Calu3 (cell line): ENCODE data around the gene USP7. TPM values are rescaled to one million over a fixed set of nuclear protein-coding genes. Genes with fewer than 3 reads are reported as not detected.

ENCODE experiments used
- Bru-seq: library from RNA; stranded (reverse); fragments of 400-500 nt; gene quantifications from one replicate; lab custom pipeline; 2021; lab: Mats Ljungman, UMichigan
- BruChase-seq, 2 experiments: library from RNA; stranded (reverse); fragments of 400-500 nt; gene quantifications; one replicate each; lab custom pipeline; 2021; lab: Mats Ljungman, UMichigan
- BruUV-seq: library from RNA; stranded (reverse); fragments of 400-500 nt; replicated peaks from 2 replicates; lab custom pipeline; 2021; lab: Mats Ljungman, UMichigan
- CTCF ChIA-PET: fragments of 300-600 bp; sonication (Branson Sonifier 250); formaldehyde crosslinking; loops from one replicate; lab custom pipeline; 2022; ENCODE audit warnings: antibody characterized with exemption; lab: Charles Lee
- DNase-seq: peaks from one replicate; pipeline ENCODE4 v3.0.0; 2022
- H3K27ac Mint-ChIP-seq: one replicate; pipeline ENCODE4 v1.8.0; 2022; ENCODE audit warnings: mixed read lengths; ENCODE audit not compliant: unreplicated experiment
- H3K27me3 Mint-ChIP-seq: one replicate; pipeline ENCODE4 v1.8.0; 2022; ENCODE audit warnings: mixed read lengths; ENCODE audit not compliant: unreplicated experiment
- H3K36me3 Mint-ChIP-seq: one replicate; pipeline ENCODE4 v1.8.0; 2022; ENCODE audit warnings: mild to moderate bottlenecking, moderate library complexity, mixed read lengths; ENCODE audit not compliant: insufficient read depth, unreplicated experiment
- H3K4me1 Mint-ChIP-seq: one replicate; pipeline ENCODE4 v1.8.0; 2022; ENCODE audit warnings: mild to moderate bottlenecking, low read depth, mixed read lengths; ENCODE audit not compliant: unreplicated experiment
- H3K4me3 Mint-ChIP-seq: one replicate; pipeline ENCODE4 v1.8.0; 2022; ENCODE audit warnings: mild to moderate bottlenecking, low read depth, moderate library complexity, mixed read lengths; ENCODE audit not compliant: unreplicated experiment
- H3K9me3 Mint-ChIP-seq: one replicate; pipeline ENCODE4 v1.8.0; 2022; ENCODE audit warnings: low read depth, mixed read lengths; ENCODE audit not compliant: unreplicated experiment
- intact Hi-C: fragments of 100-400 bp; cut with micrococcal nuclease; formaldehyde crosslinking; loops from one replicate; pipeline ENCODE4 v1.10.0; 2022; ENCODE audit not compliant: unreplicated experiment
- long read RNA-seq: library from polyadenylated mRNA; stranded (forward); transcript quantifications from one replicate; pipeline ENCODE4 v2.0.0, GENCODE V29; 2022
- total RNA-seq: library from RNA; stranded (reverse); gene quantifications from 2 replicates; pipeline ENCODE4 v1.2.3, GENCODE V29; 2022
- TF ChIP-seq, protein P1 (sequence below): fragments of 200-600 bp; IDR thresholded peaks from one replicate; pipeline ENCODE4 v1.8.0; 2022; ENCODE audit warnings: antibody characterized with exemption; ENCODE audit not compliant: unreplicated experiment

The USP7 gene
- total RNA-seq: 126 and 165 TPM in 2 replicates
- Bru-seq, nascent RNA: percentile 93 among the genes with signal in this experiment
- percentile 94 among the genes with signal in this experiment for BruChase-seq, experiment 1, labeled RNA remaining after a 6-hour chase
- percentile 92 among the genes with signal in this experiment for BruChase-seq, experiment 2, labeled RNA remaining after a 2-hour chase
- long read RNA-seq, full-length matches to known transcripts: 32 of 60 reads
- long read RNA-seq, partial matches to known transcripts: 12 of 60 reads
- long read RNA-seq, other reads (novel, unspliced or antisense): 16 of 60 reads

DNA sequence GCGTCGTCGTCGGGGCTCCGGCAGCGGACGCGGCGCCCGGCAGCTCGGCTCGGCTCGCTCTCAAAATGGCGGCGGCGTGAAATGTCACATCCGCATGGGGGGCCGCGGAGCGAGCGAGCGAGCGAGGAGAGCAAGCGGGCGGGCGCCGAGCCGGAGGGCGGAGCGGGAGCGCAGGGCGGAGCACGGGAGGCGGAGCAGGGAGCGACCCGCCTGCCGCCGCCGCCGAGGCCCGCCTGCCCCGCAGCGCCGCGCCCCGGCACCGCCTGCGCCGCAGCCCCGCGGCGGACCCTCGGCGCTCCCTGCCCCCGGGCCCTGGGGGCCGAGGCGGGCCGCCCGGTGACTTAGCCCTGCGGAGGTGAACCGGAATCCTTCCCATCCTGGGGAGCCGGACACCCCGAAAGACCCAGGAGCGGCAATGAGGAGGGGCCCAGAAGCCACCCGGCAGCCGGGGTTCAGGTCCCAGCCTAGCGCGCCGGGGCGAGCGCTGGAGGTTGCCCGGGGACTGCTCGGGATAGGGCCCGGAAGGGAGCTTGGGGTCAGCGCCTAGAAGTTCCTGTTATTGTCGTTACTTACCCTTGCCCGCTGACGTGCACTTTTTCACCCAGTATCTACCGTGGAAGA is at the start of gene USP7:
USP7 (minus strand) TSS at position 86 of the 621 bp plus-strand sequence. CDS start 621 bp downstream, outside the sequence.
- TF ChIP-seq, protein P1, sequence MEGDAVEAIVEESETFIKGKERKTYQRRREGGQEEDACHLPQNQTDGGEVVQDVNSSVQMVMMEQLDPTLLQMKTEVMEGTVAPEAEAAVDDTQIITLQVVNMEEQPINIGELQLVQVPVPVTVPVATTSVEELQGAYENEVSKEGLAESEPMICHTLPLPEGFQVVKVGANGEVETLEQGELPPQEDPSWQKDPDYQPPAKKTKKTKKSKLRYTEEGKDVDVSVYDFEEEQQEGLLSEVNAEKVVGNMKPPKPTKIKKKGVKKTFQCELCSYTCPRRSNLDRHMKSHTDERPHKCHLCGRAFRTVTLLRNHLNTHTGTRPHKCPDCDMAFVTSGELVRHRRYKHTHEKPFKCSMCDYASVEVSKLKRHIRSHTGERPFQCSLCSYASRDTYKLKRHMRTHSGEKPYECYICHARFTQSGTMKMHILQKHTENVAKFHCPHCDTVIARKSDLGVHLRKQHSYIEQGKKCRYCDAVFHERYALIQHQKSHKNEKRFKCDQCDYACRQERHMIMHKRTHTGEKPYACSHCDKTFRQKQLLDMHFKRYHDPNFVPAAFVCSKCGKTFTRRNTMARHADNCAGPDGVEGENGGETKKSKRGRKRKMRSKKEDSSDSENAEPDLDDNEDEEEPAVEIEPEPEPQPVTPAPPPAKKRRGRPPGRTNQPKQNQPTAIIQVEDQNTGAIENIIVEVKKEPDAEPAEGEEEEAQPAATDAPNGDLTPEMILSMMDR: no peak
- BruUV-seq: no TSS peak
- no peaks in the 10 kb centered on the region for H3K9me3 Mint-ChIP-seq
- H3K27ac Mint-ChIP-seq: peak within 1 kb of the TSS; percentile 86
- peak within 1 kb of the TSS; percentile 99 for H3K4me3 Mint-ChIP-seq
- peaks cover 34% of the 10 kb centered on the region for H3K4me1 Mint-ChIP-seq
- no peaks in the 10 kb centered on the region for H3K27me3 Mint-ChIP-seq
- intact Hi-C loops: loop anchor here (5.0 to 10.0 kb wide), 2 partner anchors 52 to 131 kb away; partner anchors contain the start of gene HAPSTR1
- CTCF ChIA-PET: interaction anchor here (0.5 to 0.6 kb wide), 2 partner anchors 127 to 843 kb away, joined by 7 to 8 read pairs; no protein-coding TSS in a partner anchor
- peak; percentile 97 for DNase-seq
- H3K36me3 Mint-ChIP-seq: peaks cover 39% of the 10 kb centered on the region

DNA sequence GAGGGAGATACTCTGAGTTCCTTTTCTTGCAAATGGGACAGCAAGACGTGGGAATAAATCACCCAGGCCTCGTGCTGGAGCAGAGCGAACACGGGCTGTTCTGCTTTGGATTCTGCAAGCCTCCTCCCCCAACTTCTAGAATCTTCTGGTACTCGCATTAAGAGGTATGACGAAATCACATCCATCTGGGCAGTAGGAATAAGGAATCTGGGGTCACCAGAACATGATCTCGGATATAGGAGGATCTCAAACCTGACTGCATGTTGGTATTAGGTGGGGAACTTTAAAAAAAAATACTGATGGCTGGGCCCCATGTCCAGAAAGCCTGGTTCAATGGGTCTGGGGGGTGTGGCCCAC is 49.8 kb upstream of the USP7 start:
- no peaks in the 10 kb centered on the region for H3K4me1 Mint-ChIP-seq
- H3K4me3 Mint-ChIP-seq: no peak overlapping the region
- H3K9me3 Mint-ChIP-seq: peaks cover 5% of the 10 kb centered on the region
- no peak for DNase-seq
- no peak overlapping the region for H3K27ac Mint-ChIP-seq
- H3K36me3 Mint-ChIP-seq: no peaks in the 10 kb centered on the region
- TF ChIP-seq, protein P1: no peak
- no peaks in the 10 kb centered on the region for H3K27me3 Mint-ChIP-seq
- no TSS peak for BruUV-seq
- CTCF ChIA-PET: no interaction called here
- intact Hi-C loops: no loop called here

GRCh38 chr16:9012848-9013507 is 49.3 kb upstream of the USP7 start:
- no TSS peak for BruUV-seq
- intact Hi-C loops: no loop called here
- no peak for DNase-seq
- no peaks in the 10 kb centered on the region for H3K36me3 Mint-ChIP-seq
- H3K4me1 Mint-ChIP-seq: no peaks in the 10 kb centered on the region
- TF ChIP-seq, protein P1: no peak
- no peak overlapping the region for H3K27ac Mint-ChIP-seq
- H3K4me3 Mint-ChIP-seq: no peak overlapping the region
- H3K9me3 Mint-ChIP-seq: peaks cover 5% of the 10 kb centered on the region
- CTCF ChIA-PET: no interaction called here
- no peaks in the 10 kb centered on the region for H3K27me3 Mint-ChIP-seq

DNA sequence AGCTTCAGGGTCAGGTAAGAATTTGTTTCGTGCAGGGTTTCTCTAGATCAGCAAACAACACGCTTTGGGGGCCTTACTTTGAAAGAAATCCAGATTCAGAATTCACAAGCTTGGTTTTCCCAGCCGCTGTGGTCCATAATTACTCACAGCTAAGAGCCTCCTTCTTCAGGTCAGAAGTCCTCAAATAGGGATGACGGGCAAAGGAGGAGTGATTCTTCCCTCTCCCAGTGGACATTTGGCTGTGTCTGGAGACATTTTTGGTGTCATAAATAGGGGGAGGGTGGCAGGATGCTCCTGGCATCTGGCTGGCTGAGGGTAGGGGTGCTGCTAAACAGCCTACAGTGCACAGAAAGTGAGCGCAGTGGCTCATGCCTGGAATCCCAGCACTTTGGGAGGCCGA is 48.6 kb upstream of the USP7 start:
- H3K4me3 Mint-ChIP-seq: no peak overlapping the region
- intact Hi-C loops: no loop called here
- TF ChIP-seq, protein P1: no peak
- H3K9me3 Mint-ChIP-seq: peaks cover 5% of the 10 kb centered on the region
- H3K27ac Mint-ChIP-seq: no peak overlapping the region
- BruUV-seq: no TSS peak
- no peaks in the 10 kb centered on the region for H3K27me3 Mint-ChIP-seq
- DNase-seq: no peak
- CTCF ChIA-PET: no interaction called here
- H3K4me1 Mint-ChIP-seq: no peaks in the 10 kb centered on the region
- no peaks in the 10 kb centered on the region for H3K36me3 Mint-ChIP-seq
